ENCODE measurements around the gene ITIH4. TPM values are rescaled to one million over a fixed set of nuclear protein-coding genes. Genes with fewer than 3 reads are reported as not detected.

Gene ITIH4
- polyA plus RNA-seq, 3 donors: 5.1 to 14.7 (median 10.2) TPM

GRCh38 chr3:52813810-52814209, 16.7 kb downstream of the ITIH4 start:
- DNase-seq (ENCODE audit: extremely low read depth in 1 of 11, low read depth in 9 of 11, low spot score in 4 of 11): no peak

GRCh38 chr3:52811452-52812011, 18.9 kb downstream of the ITIH4 start:
- DNase-seq (ENCODE audit: extremely low read depth in 1 of 11, low read depth in 9 of 11, low spot score in 4 of 11): no peak

GRCh38 chr3:52810923-52811322, 19.5 kb downstream of the ITIH4 start:
- DNase-seq (ENCODE audit: extremely low read depth in 1 of 11, low read depth in 9 of 11, low spot score in 4 of 11): no peak

GRCh38 chr3:52809662-52810377, 20.7 kb downstream of the ITIH4 start:
- DNase-seq (ENCODE audit: extremely low read depth in 1 of 11, low read depth in 9 of 11, low spot score in 4 of 11): no peak

DNA sequence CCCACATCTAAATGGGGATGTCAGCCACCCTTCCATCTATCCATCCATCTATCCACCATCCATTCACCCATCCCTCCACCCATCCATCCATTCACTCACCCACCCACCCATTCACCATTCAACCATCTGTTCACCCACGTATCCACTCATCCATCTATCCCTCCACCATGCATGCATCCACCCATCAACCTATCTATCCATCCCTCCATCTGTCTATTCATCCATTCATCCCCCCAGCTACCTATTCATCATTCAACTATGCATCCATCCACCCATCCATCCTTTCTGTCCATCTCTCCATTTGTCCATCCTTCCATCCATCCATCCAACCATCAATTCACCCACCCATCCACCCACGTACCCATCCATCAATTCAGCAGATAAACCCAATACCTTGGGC, 21.3 kb downstream of the ITIH4 start:
- DNase-seq (ENCODE audit: extremely low read depth in 1 of 11, low read depth in 9 of 11, low spot score in 4 of 11): no peak

GRCh38 chr3:52805270-52806039, 25.0 kb downstream of the ITIH4 start:
- no peak for DNase-seq (ENCODE audit: extremely low read depth in 1 of 11, low read depth in 9 of 11, low spot score in 4 of 11)

DNA sequence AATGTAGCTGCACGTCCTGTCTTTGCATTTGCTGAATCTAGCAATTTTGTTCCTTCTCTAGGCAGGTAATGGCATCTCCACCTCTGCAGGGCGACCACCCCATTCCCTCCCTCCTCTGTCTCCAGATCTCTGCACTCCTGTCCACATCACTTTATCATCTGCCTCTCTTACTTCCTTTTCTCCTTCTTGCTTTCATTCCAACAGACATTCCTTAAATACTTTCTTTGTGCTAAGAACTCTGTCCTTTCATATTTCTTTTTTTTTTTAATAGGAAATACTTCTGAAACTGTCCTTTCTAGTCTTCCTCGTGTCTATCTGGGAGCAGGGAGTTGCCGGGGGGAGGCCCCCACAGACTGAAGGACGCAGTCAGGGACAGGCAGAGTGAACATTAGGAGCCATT, 28.6 kb downstream of the ITIH4 start:
- DNase-seq (ENCODE audit: extremely low read depth in 1 of 11, low read depth in 9 of 11, low spot score in 4 of 11): no peak

- no peak for DNase-seq (ENCODE audit: extremely low read depth in 1 of 11, low read depth in 9 of 11, low spot score in 4 of 11)
Measured at GRCh38 chr3:52800079-52800478, 30.4 kb downstream of the ITIH4 start.

GRCh38 chr3:52798978-52799476, 31.4 kb downstream of the ITIH4 start:
- DNase-seq (ENCODE audit: extremely low read depth in 1 of 11, low read depth in 9 of 11, low spot score in 4 of 11): no peak

DNA sequence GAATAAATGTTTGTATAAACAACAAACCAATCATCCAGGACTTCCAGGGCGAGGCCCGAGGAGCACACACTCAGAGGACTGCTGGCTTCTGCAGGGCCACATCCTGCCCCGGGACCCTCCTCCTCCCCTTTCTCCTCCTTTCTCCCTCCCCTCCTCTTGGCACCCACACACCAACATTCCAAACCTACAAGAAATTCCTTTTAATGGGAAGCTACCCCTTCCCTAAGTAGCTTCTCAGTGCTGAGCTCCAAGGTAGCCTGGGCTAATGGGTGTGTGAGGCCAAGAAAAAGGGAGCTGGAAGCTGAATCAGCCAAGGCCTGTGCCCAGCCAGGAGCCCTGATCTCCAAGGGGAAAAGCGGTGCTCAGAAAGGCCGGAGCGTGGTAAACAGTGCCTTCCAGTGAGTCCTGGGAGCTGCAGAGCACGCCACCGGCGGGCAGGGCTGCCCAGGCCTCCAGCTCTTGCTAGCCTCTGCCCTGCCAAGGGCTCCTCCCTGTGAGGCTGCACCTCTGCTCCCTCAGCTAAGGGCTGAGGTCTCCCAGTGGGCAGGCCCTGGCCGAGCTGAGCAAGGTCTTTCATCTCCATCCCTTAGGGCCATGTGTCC, 32.0 kb downstream of the ITIH4 start:
- no peak for DNase-seq (ENCODE audit: extremely low read depth in 1 of 11, low read depth in 9 of 11, low spot score in 4 of 11)

- DNase-seq (ENCODE audit: extremely low read depth in 1 of 11, low read depth in 9 of 11, low spot score in 4 of 11): no peak
Measured at GRCh38 chr3:52796411-52796810, 34.1 kb downstream of the ITIH4 start.

DNA sequence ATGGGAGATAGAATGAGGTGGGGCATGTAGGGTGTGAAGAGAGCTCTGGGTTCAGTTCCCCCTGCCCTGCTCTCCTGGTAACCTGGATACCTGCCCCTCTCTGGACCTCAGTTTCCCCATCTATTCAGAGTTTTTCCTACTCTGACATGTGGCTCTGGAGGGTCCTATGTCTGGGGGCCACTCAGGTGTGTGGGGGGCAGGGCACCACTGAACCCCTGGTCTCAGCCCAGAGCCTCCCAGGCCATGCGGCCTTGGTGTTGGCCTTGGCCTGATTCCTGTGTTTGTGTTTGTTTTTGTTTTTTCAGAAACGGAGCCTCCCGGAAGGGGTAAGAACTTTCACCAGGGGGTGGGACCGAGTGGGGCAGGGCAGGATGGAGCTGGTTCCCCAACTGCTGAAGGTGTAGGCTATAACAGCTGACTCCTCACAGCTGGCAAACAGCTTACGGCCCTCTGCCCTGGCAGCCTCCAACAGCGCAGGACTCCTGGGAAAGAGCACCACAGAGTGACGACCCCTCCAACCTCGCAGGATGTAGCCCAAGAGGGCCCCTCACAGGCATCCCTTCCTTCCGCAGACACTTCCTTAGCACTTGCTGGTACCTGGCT, 35.1 kb downstream of the ITIH4 start:
- DNase-seq (ENCODE audit: extremely low read depth in 1 of 11, low read depth in 9 of 11, low spot score in 4 of 11): no peak

DNA sequence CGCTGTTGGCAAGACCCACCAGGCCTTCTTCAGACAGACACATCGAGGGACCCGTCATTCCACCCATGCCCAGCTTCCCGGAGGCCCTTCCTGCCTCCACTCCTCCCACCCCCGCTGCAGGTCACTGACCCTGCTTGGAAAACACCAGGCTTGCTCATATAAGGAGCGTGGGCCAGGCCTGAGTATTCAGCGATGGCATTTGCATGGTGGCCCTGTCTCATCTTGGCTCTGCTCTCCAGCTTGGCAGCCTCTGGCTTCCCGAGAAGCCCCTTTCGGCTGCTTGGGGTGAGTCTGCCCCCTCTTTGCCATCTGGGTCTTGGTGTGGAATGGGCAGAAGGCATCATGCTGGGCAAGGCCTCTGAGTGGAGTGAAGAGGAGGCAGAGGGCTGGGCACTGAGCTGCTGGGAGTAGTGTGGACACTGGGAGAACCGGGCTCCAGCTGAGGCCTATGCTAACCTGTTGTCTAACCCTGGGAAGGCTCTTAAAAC, 35.8 kb downstream of the ITIH4 start, which contains the start of gene ITIH3:
Gene ITIH3, plus strand, starts transcription at position 185 of the 488 bp plus-strand sequence. Its CDS starts 8 bp downstream, at position 193.
- DNase-seq (ENCODE audit: extremely low read depth in 1 of 11, low read depth in 9 of 11, low spot score in 4 of 11): no peak

- no peak for DNase-seq (ENCODE audit: extremely low read depth in 1 of 11, low read depth in 9 of 11, low spot score in 4 of 11)
Measured at GRCh38 chr3:52793702-52794611, 36.5 kb downstream of the ITIH4 start.

GRCh38 chr3:52792961-52793695, 37.3 kb downstream of the ITIH4 start:
- DNase-seq (ENCODE audit: extremely low read depth in 1 of 11, low read depth in 9 of 11, low spot score in 4 of 11): no peak

- DNase-seq (ENCODE audit: extremely low read depth in 1 of 11, low read depth in 9 of 11, low spot score in 4 of 11): no peak
Measured at GRCh38 chr3:52792413-52792812, 38.1 kb downstream of the ITIH4 start.

GRCh38 chr3:52791928-52792327, 38.5 kb downstream of the ITIH4 start:
- no peak for DNase-seq (ENCODE audit: extremely low read depth in 1 of 11, low read depth in 9 of 11, low spot score in 4 of 11)
